Fibroblast of pulmonary artery (primary cell): ENCODE data around the gene PCSK5.

ENCODE experiments used
- DNase-seq: peaks from one replicate; pipeline ENCODE4 v3.0.0-alpha.2; 2010; ENCODE audit warnings: low read depth
- H3K4me3 ChIP-seq: replicated peaks from 2 replicates; pipeline ENCODE4 v1.5.1; 2011; ENCODE audit warnings: low read depth, mild to moderate bottlenecking, control low read depth, low read length, moderate library complexity
- TF ChIP-seq, protein P1 (sequence below): IDR thresholded peaks from 2 replicates; pipeline ENCODE4 v1.5.1; 2011; ENCODE audit warnings: mild to moderate bottlenecking, control low read depth, low read length, inconsistent platforms; ENCODE audit errors: missing control alignments

PCSK5 gene

DNA sequence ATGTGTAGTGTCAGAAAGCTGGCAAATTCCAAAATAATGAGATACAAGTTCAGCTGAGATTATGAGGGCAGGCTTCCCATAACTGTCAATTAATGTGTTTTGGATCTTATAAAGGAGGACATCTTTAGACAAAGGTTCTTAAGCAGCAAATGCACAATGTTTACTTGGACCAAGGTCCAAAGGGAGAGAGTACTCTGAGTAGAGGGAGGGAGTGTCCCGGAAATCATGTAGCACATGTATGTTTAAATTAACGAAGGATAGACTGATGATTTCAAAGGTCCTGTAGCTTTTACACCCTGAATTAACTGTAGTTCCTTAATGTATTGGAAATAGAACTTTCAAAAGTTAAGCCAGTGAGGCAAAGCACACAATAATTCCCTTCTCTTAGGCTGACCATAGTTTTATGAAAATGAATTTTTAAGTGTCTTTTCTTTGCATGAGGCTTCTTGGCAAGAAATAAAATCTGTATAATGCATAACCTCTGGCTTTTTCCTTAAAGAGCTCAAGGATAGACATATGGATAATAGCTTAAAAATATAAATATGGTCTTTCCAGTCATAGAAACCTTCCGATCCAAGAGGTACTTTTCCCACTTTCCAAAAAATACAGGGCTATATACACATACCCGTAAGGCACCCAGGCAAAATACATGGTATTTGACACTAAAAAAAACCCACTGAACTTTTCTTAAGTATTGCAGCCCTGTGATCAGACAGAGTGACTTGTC is 93.0 kb downstream of the PCSK5 start:
- no peak overlapping the region for H3K4me3 ChIP-seq
- TF ChIP-seq, protein P1, sequence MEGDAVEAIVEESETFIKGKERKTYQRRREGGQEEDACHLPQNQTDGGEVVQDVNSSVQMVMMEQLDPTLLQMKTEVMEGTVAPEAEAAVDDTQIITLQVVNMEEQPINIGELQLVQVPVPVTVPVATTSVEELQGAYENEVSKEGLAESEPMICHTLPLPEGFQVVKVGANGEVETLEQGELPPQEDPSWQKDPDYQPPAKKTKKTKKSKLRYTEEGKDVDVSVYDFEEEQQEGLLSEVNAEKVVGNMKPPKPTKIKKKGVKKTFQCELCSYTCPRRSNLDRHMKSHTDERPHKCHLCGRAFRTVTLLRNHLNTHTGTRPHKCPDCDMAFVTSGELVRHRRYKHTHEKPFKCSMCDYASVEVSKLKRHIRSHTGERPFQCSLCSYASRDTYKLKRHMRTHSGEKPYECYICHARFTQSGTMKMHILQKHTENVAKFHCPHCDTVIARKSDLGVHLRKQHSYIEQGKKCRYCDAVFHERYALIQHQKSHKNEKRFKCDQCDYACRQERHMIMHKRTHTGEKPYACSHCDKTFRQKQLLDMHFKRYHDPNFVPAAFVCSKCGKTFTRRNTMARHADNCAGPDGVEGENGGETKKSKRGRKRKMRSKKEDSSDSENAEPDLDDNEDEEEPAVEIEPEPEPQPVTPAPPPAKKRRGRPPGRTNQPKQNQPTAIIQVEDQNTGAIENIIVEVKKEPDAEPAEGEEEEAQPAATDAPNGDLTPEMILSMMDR: no peak
- DNase-seq: no peak

DNA sequence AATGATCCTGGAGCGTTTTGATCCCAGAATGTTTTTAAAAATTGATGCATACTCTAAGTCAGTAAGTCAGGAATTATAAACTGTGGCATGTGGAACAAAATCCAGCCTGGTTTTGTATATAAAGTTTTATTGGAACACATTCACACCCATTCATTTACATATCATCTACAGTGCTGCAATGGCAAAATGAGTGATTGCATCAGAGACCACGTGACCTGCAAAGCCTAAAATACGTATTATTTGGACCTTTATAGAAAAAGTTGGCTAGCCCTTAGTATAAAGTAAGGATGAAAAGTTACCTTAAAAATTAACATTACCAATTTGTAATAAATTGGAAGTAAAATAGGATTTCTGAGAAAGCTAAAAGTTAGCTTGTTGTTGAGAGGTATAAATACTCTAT is 95.0 kb downstream of the PCSK5 start:
- no peak for DNase-seq
- TF ChIP-seq, protein P1: no peak
- no peak overlapping the region for H3K4me3 ChIP-seq

DNA sequence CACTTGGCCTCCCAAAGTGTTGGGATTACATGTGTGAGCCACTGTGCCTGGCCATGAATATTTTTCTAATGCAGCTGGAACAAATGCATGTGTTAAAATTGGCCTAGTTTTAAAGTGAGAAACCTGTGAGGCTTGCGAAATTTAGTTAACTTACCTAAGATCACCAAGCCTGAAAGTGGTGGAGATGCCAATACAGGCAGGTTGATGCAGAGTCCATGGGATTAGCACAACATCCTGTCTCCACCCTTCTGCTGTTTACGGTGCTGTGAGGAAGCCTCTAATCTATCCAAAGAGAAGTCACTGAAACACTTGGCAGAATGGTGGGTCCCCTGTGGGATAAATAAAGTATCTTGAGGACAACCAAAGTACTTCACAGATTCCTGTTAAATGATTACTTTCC is 98.2 kb downstream of the PCSK5 start:
- no peak overlapping the region for H3K4me3 ChIP-seq
- DNase-seq: no peak
- TF ChIP-seq, protein P1: no peak

- H3K4me3 ChIP-seq: no peak overlapping the region
- DNase-seq: no peak
- TF ChIP-seq, protein P1: no peak
Observed at GRCh38 chr9:75990156-75990555, 99.7 kb downstream of the PCSK5 start.

- H3K4me3 ChIP-seq: no peak overlapping the region
- no peak for DNase-seq
- TF ChIP-seq, protein P1: no peak
Observed at GRCh38 chr9:75990576-75991304, 100.3 kb downstream of the PCSK5 start.

GRCh38 chr9:75992482-75993206 is 102.2 kb downstream of the PCSK5 start:
- DNase-seq: no peak
- TF ChIP-seq, protein P1: no peak
- no peak overlapping the region for H3K4me3 ChIP-seq
